ENCODE measurements around the gene FICD. TPM values are rescaled to one million over a fixed set of nuclear protein-coding genes. Genes with fewer than 3 reads are reported as not detected.
A peak's percentile ranks its signal among the peaks of the same experiment; 100 is the strongest.

Gene FICD
- total and polyA plus RNA-seq, 9 of the 15 experiments (the other 6 are each of a cell fraction or from before 2014, with no cell fraction given) = 0.88 to 4.5 (median 1.9) TPM

GRCh38 chr12:108502922-108503321, 12.2 kb upstream of the FICD start:
- 0% methylated on average over 2 of the region's 2 CpGs for WGBS (ENCODE audit: insufficient coverage, low coverage, missing lambda C conversion rate)
- Histone ChIP-seq H3K36me3 (ENCODE audit: control insufficient read depth, insufficient read depth, low read length) (no peaks in the 10 kb centered on the region), H3K9me3 (replicated peaks; ENCODE audit: control insufficient read depth, insufficient read depth, low read depth, low read length) (peaks cover 9% of the 10 kb centered on the region; the same call in 1 of the 2 replicates), H3K9me1 (ENCODE audit: control insufficient read depth, insufficient read depth, low read length) (no peaks in the 10 kb centered on the region), H3K27ac (ENCODE audit: extremely low read depth, low read depth, low read length) (no peak overlapping the region), H3K4me3 (no peak overlapping the region), H2AFZ (ENCODE audit: low read depth, low read length) (no peak overlapping the region), H4K20me1 (replicated peaks; ENCODE audit: control insufficient read depth, insufficient read depth, low read length) (no peaks in the 10 kb centered on the region), H3K9ac (ENCODE audit: insufficient read depth in 1 of 2, low read depth in 2 of 2, low read length in 2 of 2) (no peak overlapping the region), H3K4me1 (replicated peaks in 1 of 2; ENCODE audit: control insufficient read depth in 2 of 2, insufficient read depth in 2 of 2, low read length in 2 of 2) (no peaks in the 10 kb centered on the region), H3K79me2 (ENCODE audit: control insufficient read depth, insufficient read depth, low read length) (no peaks in the 10 kb centered on the region), H3K4me2 (ENCODE audit: insufficient read depth, low read length) (no peak overlapping the region), H3K27me3 (ENCODE audit: control insufficient read depth in 2 of 2, insufficient read depth in 2 of 2, low read length in 2 of 2) (peaks cover 9 to 18% of the 10 kb centered on the region in 2 experiments; a peak in 4 of 5 replicates)
- in situ Hi-C loops (cut with MboI) (no loop called here), intact Hi-C loops (cut with micrococcal nuclease) (no loop called here)
- ChIA-PET CTCF (ENCODE audit: low intra/inter-chr PET ratio) (no interaction called here), POLR2A (no interaction called here)
- no peak for DNase-seq (ENCODE audit: extremely low read depth in 1 of 4, low spot score in 3 of 4)
- no peak for FAIRE-seq
- ATAC-seq = no peak
- no TSS peak for BruUV-seq (replicated peaks)
- TF ChIP-seq KLF1 (tag; IDR thresholded peaks at IDR 0.05) = no peak
- TF ChIP-seq ZNF696 (CRISPR knock-in tag; conservative IDR thresholded peaks at IDR 0.05) = no peak
- no peak for TF ChIP-seq SPI1 (IDR thresholded peaks at IDR 0.05; ENCODE audit: borderline replicate concordance, low read depth, low read length)
- TF ChIP-seq ZNF280A (IDR thresholded peaks at IDR 0.05; ENCODE audit: low read depth, partially characterized antibody) = peak; percentile 48
- no peak for TF ChIP-seq ZNF3 (CRISPR knock-in tag; IDR thresholded peaks at IDR 0.05)
- no peak for TF ChIP-seq HDGF (IDR thresholded peaks at IDR 0.05)
- TF ChIP-seq FOXM1 (IDR thresholded peaks at IDR 0.05; ENCODE audit: low read depth) = no peak
- TF ChIP-seq FOXM1 (CRISPR knock-in tag; IDR thresholded peaks at IDR 0.05; ENCODE audit: low read depth) = no peak
- no peak for TF ChIP-seq KHSRP (IDR thresholded peaks at IDR 0.05)
- no peak for TF ChIP-seq PPARD (CRISPR knock-in tag; IDR thresholded peaks at IDR 0.05)
- TF ChIP-seq CSDE1 (IDR thresholded peaks at IDR 0.05) = no peak
- TF ChIP-seq MCM2 (IDR thresholded peaks at IDR 0.05; ENCODE audit: low read depth) = no peak
- no peak for TF ChIP-seq THAP7 (CRISPR knock-in tag; IDR thresholded peaks at IDR 0.05)
- 0 out of 4 replicates have a peak, but pooled peaks of 1 of the 2 experiments have one; percentile 36 for TF ChIP-seq TRIM24 (IDR thresholded peaks at IDR 0.05)
- no peak for TF ChIP-seq TARDBP (IDR thresholded peaks at IDR 0.05)
- TF ChIP-seq CBX5 (IDR thresholded peaks at IDR 0.05; ENCODE audit: borderline replicate concordance, low read depth) = peak; percentile 64; the same call in 1 of the 2 replicates
- TF ChIP-seq RFX1 (IDR thresholded peaks at IDR 0.05) = no peak
- no peak for TF ChIP-seq STAT5A (IDR thresholded peaks at IDR 0.05; ENCODE audit: borderline replicate concordance, low read length)
- TF ChIP-seq ZBTB49 (CRISPR knock-in tag; IDR thresholded peaks at IDR 0.05; ENCODE audit: borderline replicate concordance) = no peak
- TF ChIP-seq ZNF124 (CRISPR knock-in tag; IDR thresholded peaks at IDR 0.05) = peak; percentile 97
- TF ChIP-seq ZNF274 (IDR thresholded peaks at IDR 0.05; ENCODE audit: borderline replicate concordance, low read depth, low read length) = no peak
- 0 out of 2 replicates have a peak, but pooled peaks have one; percentile 21 for TF ChIP-seq TRIM28 (IDR thresholded peaks at IDR 0.05)
- TF ChIP-seq PHTF2 (CRISPR knock-in tag; IDR thresholded peaks at IDR 0.05) = no peak
- peak in 1 of 2 experiments; percentile 72; a peak in 1 of 3 replicates for TF ChIP-seq CBX3 (IDR thresholded peaks at IDR 0.05; ENCODE audit: borderline replicate concordance in 1 of 2, low read length in 2 of 2)

Measured in K562 (cell line).